GM13977 (cell line): Measurements from ENCODE around the gene RLBP1.

ENCODE experiments used
- DNase-seq: peaks from one replicate; pipeline ENCODE4 v3.0.0; 2012; ENCODE audit warnings: low spot score
- in situ Hi-C: fragments of 300-500 bp; cut with MboI; formaldehyde crosslinking; loops from one replicate; pipeline ENCODE4 v1.12.0; 2022; ENCODE audit warnings: low sequenced_read_pairs, low pct_unique_long_range_greater_than_20kb, mixed read lengths, inconsistent platforms; ENCODE audit not compliant: unreplicated experiment
- TF ChIP-seq, protein P1 (sequence below): IDR thresholded peaks from 2 replicates; pipeline ENCODE4 v1.5.1; 2012; ENCODE audit warnings: mild to moderate bottlenecking, control low read depth; ENCODE audit not compliant: insufficient read depth; ENCODE audit errors: extremely low read depth, missing control alignments

Gene RLBP1

DNA sequence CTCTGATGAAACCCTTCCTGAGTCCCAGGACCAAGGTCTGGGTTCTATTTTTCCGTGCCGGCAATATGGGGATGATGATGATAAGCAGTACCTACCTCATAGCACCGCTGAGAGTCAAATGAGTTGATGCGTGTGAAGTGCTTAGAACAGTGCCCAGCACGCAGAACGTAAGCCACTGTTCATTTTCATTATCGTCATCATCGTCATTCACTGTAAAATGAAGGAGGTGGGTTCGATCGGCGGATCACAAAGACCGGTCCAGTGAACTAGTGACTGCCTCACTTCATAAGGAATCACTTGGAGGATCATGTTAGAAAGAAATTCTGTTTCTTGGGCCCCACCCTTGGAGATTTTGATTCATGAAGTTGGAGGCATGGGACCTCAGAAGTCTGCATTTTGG, 44.3 kb downstream of the RLBP1 start:
- in situ Hi-C loops = loop anchor here (5.0 to 25.0 kb wide), 2 partner anchors 120 to 265 kb away; partner anchors contain the start of gene MFGE8
- TF ChIP-seq, protein P1, sequence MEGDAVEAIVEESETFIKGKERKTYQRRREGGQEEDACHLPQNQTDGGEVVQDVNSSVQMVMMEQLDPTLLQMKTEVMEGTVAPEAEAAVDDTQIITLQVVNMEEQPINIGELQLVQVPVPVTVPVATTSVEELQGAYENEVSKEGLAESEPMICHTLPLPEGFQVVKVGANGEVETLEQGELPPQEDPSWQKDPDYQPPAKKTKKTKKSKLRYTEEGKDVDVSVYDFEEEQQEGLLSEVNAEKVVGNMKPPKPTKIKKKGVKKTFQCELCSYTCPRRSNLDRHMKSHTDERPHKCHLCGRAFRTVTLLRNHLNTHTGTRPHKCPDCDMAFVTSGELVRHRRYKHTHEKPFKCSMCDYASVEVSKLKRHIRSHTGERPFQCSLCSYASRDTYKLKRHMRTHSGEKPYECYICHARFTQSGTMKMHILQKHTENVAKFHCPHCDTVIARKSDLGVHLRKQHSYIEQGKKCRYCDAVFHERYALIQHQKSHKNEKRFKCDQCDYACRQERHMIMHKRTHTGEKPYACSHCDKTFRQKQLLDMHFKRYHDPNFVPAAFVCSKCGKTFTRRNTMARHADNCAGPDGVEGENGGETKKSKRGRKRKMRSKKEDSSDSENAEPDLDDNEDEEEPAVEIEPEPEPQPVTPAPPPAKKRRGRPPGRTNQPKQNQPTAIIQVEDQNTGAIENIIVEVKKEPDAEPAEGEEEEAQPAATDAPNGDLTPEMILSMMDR = no peak
- no peak for DNase-seq

DNA sequence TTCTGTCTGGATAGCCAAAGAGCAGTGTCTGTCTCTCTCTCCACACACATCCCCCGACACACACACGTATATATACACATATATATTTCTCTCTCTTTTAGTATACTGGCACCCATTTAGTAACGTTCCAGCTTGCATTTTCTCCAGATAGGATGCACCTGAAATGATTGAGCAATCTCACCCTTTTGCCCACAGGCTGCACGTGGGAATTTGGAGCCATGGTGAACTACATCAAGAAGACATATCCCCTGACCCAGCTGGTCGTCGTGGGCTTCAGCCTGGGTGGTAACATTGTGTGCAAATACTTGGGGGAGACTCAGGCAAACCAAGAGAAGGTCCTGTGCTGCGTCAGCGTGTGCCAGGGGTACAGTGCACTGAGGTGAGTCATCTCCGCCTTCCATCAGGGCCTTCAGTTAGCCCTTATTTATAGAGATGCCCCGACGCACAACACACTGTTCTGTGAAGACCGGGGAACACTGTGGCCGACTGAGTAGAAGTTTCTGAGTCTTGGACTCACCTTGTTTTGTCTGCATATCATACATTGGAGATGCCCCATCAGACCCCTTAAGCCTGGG, 45.7 kb downstream of the RLBP1 start:
- in situ Hi-C loops = loop anchor here (5.0 to 25.0 kb wide), 2 partner anchors 118 to 263 kb away; partner anchors contain the start of gene MFGE8
- DNase-seq = no peak
- TF ChIP-seq, protein P1 = no peak

DNA sequence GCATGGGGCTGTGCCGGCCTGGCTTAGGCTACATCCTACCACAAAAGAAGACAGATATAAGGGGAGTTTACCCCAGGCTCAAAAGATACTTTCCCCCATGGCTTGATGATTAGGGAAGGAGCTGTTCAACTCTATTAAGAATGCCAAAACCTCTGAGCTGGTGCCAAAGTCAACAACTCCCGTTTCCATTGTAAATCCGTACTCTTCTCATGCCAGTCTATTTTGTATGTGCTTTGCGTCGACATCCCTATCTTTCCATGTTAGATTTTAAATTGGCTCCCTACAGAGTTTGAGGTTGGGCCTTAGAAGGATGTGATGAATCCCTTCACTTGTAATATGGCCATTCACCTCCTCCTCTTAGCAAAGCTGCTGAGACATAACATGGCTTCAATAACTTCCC, 46.9 kb downstream of the RLBP1 start:
- TF ChIP-seq, protein P1 = no peak
- no peak for DNase-seq
- in situ Hi-C loops = no loop called here

DNA sequence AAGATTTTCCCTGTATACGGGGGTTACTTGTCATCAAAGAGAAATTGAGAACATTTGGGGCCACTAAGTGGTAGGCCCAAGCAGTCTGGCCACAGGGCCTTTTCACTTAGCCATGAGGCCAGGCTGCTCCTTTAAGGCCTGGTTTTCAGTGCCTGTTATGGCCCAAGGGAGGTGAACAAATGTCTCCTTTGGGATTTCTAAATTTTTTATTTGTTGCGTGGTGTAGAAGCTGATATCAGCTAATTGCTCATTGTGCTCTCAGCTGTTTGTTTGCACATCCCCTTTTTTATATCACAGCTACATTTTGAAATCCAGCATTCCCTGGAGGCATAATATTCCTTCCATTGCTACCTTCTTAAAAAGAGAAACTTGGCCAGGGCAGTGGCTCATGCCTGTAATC, 48.5 kb downstream of the RLBP1 start:
- in situ Hi-C loops = no loop called here
- TF ChIP-seq, protein P1 = no peak
- no peak for DNase-seq

DNA sequence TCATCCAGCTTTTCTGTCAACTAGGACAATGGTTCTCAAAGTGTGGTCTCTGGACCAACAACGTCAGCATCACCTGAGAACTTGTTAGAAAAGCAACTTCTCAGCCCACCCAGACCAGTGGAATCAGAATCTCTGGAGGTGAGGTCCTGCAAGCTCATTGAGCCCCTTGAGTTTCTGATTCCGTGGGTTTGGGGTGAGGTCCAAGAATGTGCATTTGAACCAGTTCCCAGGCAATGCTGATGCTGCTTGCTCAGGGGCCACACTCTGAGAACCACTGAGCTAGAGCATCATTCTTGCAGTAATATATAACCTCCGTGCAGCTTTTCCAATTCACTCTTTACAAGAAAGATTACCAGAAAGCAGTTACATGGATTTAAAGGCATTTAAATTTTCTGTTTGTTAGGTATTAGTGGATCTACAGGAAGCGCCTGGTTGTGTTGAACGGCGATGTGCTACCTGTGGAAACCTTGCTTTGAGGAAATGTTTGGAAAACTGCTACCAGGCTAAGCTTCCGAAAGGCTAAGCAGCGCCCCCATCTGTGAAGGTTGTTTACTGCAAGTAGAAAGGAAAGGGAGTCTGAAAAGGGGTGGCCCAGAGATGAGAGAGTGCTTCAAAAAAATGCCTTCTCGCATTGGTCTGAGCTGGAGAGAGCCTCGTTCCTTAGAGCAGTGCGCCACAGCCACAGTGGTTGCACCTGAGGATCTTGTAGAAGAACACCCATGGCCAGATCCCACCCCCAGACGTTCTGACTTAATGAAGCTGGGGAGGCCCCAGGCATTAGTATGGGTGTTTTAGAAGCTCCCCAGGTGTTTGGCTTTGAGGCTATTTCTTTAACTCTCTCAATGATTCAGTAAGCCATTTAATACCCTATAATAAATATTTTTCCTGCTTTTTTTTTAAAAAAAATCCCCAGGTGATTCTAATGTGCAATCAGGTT, 50.0 kb downstream of the RLBP1 start:
- in situ Hi-C loops = no loop called here
- TF ChIP-seq, protein P1 = peak; percentile 68
- DNase-seq = no peak

DNA sequence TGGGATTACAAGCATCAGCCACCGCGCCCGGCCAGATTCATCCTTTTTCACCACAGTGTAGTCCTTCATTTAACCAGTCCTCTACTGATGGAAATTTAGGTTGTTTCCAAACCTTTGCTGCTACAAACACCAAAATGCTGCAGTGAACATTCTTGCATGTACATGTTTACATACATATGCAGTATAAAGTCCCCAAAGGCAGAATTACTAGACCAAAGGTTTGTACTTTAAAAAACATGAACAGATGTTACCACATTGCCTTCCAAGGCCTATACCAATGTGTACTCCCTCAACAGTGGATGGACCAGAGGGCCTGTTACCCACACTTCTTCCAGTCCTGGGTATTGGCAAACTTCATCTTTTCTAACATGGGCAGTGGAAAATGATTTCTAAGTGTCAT, 51.0 kb downstream of the RLBP1 start:
- in situ Hi-C loops = no loop called here

More for the DNA sequence above, 51.0 kb downstream of the RLBP1 start:
- TF ChIP-seq, protein P1 = no peak
- no peak for DNase-seq
